H1 (cell line): Measurements from ENCODE around the gene PEX14. TPM values are rescaled to one million over a fixed set of nuclear protein-coding genes. Genes with fewer than 3 reads are reported as not detected.

Experiments used
- ATF2 ChIP-seq: IDR thresholded peaks from 2 replicates; pipeline ENCODE4 v1.6.1; 2012; ENCODE audit warnings: low read length, inconsistent platforms
- CTCF ChIP-seq, 3 experiments: IDR thresholded peaks; 1 replicate in 2 of 3; 2 replicates in 1 of 3; pipeline versions ENCODE4 v1.5.1 to v1.6.1; 2011; ENCODE audit warnings: low read length in 3 of 3, mild to moderate bottlenecking in 3 of 3, inconsistent platforms in 2 of 3, low read depth in 1 of 3, moderate library complexity in 1 of 3; ENCODE audit not compliant: insufficient read depth in 1 of 3; ENCODE audit errors: control extremely low read depth in 1 of 3
- EP300 ChIP-seq, 2 experiments: IDR thresholded peaks; 1 replicate in 1 of 2; 2 replicates in 1 of 2; pipeline ENCODE4 v1.6.1; 2011 to 2012; ENCODE audit warnings: low read depth in 2 of 2, low read length in 2 of 2, mild to moderate bottlenecking in 2 of 2, borderline replicate concordance in 1 of 2, inconsistent platforms in 1 of 2, moderate library complexity in 1 of 2
- EZH2 ChIP-seq: fragments of 200-600 bp; sonication (generic); IDR thresholded peaks from 2 replicates; pipeline ENCODE4 v1.7.1; 2012; ENCODE audit warnings: low read depth, mild to moderate bottlenecking, moderate library complexity, low read length, inconsistent platforms; ENCODE audit not compliant: severe bottlenecking
- JUND ChIP-seq: IDR thresholded peaks from 2 replicates; pipeline ENCODE4 v1.6.1; 2011; ENCODE audit warnings: mild to moderate bottlenecking, improper control_type of control experiment, low read length
- KDM1A ChIP-seq: fragments of 200-600, 300-600 bp; sonication (generic); IDR thresholded peaks from 2 replicates; pipeline ENCODE4 v1.7.1; 2016; ENCODE audit warnings: mild to moderate bottlenecking, low read length, borderline replicate concordance
- KDM5A ChIP-seq: fragments of 200-600 bp; IDR thresholded peaks from 2 replicates; pipeline ENCODE4 v1.7.1; 2012; ENCODE audit warnings: mild to moderate bottlenecking, low read length, inconsistent platforms, mixed read lengths
- PHF8 ChIP-seq: fragments of 200-600 bp; sonication (generic); conservative IDR thresholded peaks from 2 replicates; pipeline ENCODE4 v1.7.1; 2012; ENCODE audit warnings: low read depth, mild to moderate bottlenecking, inconsistent platforms, low read length, moderate library complexity
- RAD21 ChIP-seq, 2 experiments: IDR thresholded peaks in 1 of 2; conservative IDR thresholded peaks in 1 of 2; 2 replicates each; pipeline ENCODE4 v1.6.1; 2011; ENCODE audit warnings: low read depth in 2 of 2, low read length in 2 of 2, improper control_type of control experiment in 1 of 2, inconsistent platforms in 1 of 2, mild to moderate bottlenecking in 1 of 2, moderate library complexity in 1 of 2
- RBBP5 ChIP-seq: IDR thresholded peaks from 2 replicates; pipeline ENCODE4 v1.7.1; 2012; ENCODE audit warnings: low read depth, mild to moderate bottlenecking, inconsistent platforms, low read length, moderate library complexity, borderline replicate concordance
- SAP30 ChIP-seq: fragments of 300-600 bp; sonication (generic); IDR thresholded peaks from 2 replicates; pipeline ENCODE4 v1.7.1; 2012; ENCODE audit warnings: low read length, moderate library complexity, mild to moderate bottlenecking, inconsistent platforms; ENCODE audit not compliant: insufficient read depth, insufficient replicate concordance
- TAF1 ChIP-seq: IDR thresholded peaks from 2 replicates; pipeline ENCODE4 v1.6.1; 2011; ENCODE audit warnings: mild to moderate bottlenecking, low read depth, low read length
- YY1 ChIP-seq: IDR thresholded peaks from 2 replicates; pipeline ENCODE4 v1.6.1; 2011; ENCODE audit warnings: low read depth, mild to moderate bottlenecking, low read length
- polyA plus RNA-seq, 7 experiments: library from polyadenylated mRNA; depleted of rRNA in 3 of 7; stranded (reverse) in 5 of 7; unstranded in 2 of 7; fragments of >200 nt in 5 of 7; fragments of 200-250 nt in 2 of 7; gene quantifications; 1 replicate in 5 of 7; 2 replicates in 1 of 7; 4 replicates in 1 of 7; pipeline versions ENCODE4 v1.2.1 to v1.2.3, GENCODE V29; 2011 to 2013; ENCODE audit warnings: missing spikeins in 2 of 7, mixed read lengths in 2 of 7
- total RNA-seq: library from RNA; stranded (reverse); fragmentation: NEBNext Ultra II Directional; extraction: Animal tissue kit (Norgen Biotek cat#: 25700); gene quantifications from 2 replicates; pipeline ENCODE4 v1.2.1, GENCODE V29; 2021
- TF ChIP-seq, protein P1 (sequence below): IDR thresholded peaks from 2 replicates; pipeline ENCODE4 v1.6.1; 2012; ENCODE audit warnings: inconsistent platforms

Gene PEX14
- total and polyA plus RNA-seq, 2 of the 8 experiments (the other 6 are each of a cell fraction or from before 2014, with no cell fraction given): 13.0 to 19.8 TPM

GRCh38 chr1:10507111-10507879 is 32.5 kb downstream of the PEX14 start (continued):
- no peak for TF ChIP-seq JUND
- peak; percentile 84 for TF ChIP-seq RAD21 (IDR thresholded peaks at IDR 0.05 in 1 of 2, conservative IDR thresholded peaks at IDR 0.05 in 1 of 2; ENCODE audit: low read depth in 2 of 2, low read length in 2 of 2)
- TF ChIP-seq EZH2: no peak
- TF ChIP-seq SAP30: no peak
- TF ChIP-seq YY1: 0 out of 2 replicates have a peak, but pooled peaks have one; percentile 14
- no peak for TF ChIP-seq KDM1A
- TF ChIP-seq CTCF (IDR thresholded peaks at IDR 0.05; ENCODE audit: control extremely low read depth in 1 of 3, insufficient read depth in 1 of 3, low read depth in 1 of 3, low read length in 3 of 3): peak; percentile 51 to 89 (median 77)
- TF ChIP-seq ATF2: no peak
- no peak for TF ChIP-seq TAF1
- no peak for TF ChIP-seq EP300 (IDR thresholded peaks at IDR 0.05; ENCODE audit: borderline replicate concordance in 1 of 2, low read depth in 2 of 2, low read length in 2 of 2)
- TF ChIP-seq KDM5A: no peak
- TF ChIP-seq RBBP5: no peak
- TF ChIP-seq, protein P1, sequence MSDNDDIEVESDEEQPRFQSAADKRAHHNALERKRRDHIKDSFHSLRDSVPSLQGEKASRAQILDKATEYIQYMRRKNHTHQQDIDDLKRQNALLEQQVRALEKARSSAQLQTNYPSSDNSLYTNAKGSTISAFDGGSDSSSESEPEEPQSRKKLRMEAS: no peak
- no peak for TF ChIP-seq PHF8
